GM20431 (cell line): ENCODE results near the gene HMX1.

Source experiments
- in situ Hi-C: fragments of 300-500 bp; cut with MseI, MboI; formaldehyde crosslinking; loops from one replicate; pipeline ENCODE4 v1.15.0; 2020; ENCODE audit warnings: low sequenced_read_pairs; ENCODE audit not compliant: unreplicated experiment

The HMX1 gene

DNA sequence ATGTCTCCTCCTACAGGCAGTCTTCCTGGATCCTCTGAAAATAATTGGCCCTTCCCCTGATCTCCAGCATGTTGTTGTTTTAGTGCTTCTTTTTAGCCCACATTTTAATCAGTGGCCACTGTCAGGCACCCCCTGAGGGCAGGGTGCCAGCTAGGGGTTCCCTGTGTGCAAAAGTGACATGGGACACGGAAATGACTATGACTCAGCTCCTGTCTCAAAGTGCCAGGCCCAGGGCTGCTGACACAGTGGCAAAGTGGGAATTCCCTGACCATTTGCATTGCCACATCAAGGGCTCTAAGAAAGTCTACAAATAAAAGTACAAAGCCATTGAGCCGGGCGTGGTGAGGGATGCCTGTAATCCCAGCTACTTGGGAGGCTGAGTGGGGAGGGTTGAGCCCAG, 24.8 kb downstream of the HMX1 start:
- in situ Hi-C loops, result no loop called here

DNA sequence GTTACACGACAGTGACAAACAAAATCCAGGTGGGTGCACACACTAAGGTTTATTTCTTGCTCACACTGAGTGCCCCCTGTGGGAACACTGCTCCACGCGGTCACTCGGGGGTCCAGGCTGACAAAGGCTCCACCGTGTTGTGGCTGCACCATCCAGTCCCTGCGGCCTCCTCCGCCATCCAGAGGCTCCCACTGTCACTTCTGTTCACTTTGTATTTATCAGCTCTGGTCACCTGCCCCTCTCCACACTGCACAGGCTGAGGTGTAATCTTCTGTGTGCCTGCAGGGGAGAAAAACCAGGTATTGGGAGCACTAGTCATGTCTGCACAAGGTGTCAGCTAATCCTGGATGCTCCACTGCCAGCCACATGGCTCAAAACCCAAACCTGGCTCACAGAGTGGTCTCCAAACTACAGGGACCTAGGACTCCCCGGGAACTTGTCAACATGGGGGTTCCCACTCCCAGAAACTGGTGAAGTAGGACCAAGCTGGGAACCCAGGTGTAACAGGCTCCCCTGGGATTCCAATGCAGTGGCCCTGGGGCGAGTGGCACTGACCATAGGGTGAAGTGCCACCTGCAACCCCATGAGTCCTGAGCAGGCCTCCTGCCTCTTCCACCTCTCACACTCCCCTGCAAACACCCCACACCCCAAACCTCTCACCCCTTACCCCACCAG, 25.5 kb downstream of the HMX1 start:
- in situ Hi-C loops, result no loop called here

DNA sequence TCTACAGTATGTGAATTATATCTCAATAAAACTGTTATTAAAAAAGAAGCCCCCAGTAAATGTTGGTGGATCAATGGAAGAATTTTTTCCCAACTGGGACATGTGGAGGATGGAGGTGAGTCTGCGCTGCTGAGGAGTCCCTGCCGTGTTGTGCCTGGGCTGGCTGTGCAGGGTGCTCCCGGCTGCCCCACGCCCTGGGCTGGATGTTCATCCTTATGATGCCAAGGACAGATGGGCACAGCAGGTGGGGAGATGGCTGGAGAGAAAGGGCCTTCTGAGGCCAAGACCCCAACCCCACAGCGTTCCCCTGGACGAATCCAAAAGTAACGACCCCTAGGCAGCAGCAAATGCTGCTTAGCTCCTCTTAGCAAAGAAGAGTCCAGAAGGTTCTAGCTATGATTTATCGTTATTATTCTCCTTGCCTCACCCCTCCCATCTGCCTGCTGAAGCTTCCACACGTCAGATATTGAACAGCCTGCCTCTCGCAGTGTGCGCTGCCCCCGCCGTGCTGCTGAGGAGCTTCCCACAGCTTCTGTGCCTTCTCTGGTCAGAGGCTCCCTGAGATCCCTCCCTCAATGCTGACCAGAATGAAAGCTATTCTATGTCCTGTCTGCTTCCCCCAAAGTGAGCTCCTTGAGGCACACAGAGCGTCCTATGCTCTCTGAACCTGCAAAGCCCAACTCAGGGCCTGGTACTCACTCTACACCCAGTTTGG, 26.5 kb downstream of the HMX1 start:
- in situ Hi-C loops, result no loop called here

DNA sequence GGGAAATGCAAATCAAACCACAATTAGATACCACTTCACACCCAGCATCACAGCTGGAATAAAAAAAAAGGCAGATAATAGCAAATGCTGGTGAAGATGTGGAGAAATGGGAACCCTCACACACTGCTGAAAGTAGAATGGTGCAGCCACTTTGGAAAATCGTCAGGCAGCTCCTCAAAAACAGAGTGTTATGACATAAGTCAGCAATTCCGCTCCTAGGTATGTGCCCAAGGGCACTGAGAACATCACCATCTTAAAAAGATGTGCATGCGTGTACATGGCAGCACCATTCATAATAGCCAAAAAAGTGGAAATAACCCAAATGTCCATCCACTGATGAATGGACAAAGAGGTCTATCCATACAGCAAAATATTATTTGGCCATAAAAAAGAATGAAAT, 28.0 kb downstream of the HMX1 start:
- in situ Hi-C loops, result no loop called here

DNA sequence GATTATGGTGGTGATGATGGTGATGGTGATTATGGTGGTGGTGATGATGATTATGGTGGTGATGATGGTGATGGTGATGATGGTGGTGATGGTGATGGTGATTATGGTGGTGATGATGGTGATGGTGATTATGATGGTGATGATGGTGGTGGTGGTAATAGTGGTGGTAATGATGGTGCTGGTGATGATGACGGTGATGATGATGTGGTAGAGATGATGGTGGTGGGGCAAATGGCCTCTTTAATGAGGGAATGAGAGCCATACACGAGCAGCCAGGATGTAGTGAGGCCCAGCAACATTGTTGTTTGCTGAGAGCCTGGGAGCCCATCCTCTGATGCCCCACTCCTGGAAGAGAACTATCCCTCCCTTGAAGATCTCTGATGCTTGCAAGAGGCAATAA, 29.0 kb downstream of the HMX1 start:
- in situ Hi-C loops, result no loop called here

DNA sequence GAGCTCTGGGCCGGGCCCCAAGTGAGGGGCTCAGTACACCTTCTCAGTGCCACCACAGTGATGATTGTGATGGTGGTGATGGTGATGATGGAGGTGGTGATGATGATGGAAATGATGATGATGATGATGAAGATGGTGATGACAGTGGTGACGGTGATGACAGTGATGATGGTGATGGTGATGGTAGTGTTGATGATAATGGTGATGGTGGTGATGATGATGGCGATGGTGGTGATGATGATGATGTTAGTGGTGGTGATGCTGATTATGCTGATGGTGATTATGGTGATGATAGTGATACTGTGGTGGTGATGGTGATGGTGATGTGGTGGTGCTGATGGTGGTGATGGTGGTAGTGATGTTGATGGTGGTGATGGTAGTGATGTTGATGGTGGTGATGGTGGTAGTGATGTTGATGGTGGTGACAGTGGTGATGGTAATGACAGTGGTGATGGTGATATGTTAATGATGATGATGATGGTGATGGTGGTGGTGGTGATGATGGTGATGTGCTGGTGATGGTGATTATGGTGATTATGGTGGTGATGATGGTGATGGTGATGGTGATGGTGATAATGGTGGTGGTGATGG, 29.9 kb downstream of the HMX1 start:
- in situ Hi-C loops, result no loop called here

DNA sequence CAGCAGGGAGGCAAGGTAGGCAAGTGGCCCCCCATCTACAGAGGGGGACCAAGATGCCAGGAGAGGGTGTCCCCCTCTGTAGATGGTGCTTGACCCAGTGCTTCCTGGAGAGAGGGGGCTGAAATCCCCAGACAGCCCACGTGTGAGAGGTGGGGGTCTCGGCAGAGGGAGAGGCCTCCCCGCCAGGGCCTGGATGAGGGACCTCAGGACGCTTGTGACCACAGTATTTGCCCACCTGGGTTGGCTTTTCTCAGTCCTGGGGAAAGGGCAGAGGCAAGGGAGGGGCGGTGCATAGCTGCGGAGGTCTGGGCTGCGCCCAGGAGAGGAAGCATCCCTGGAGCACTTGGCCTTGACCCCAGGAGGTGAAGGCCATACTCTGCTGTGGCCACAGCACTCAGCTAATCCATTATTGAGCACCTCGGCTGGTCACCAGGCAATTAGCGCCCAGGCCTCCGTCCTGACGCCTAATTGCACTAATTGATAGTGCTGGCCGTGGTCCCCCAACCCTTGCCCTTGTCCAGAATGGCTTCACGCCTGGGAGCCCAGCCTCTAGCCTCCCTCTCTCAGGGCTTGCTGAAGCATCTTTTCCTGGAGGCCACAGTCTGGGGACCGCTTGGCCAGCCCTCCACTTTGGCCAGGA, 30.7 kb downstream of the HMX1 start:
- in situ Hi-C loops, result no loop called here

DNA sequence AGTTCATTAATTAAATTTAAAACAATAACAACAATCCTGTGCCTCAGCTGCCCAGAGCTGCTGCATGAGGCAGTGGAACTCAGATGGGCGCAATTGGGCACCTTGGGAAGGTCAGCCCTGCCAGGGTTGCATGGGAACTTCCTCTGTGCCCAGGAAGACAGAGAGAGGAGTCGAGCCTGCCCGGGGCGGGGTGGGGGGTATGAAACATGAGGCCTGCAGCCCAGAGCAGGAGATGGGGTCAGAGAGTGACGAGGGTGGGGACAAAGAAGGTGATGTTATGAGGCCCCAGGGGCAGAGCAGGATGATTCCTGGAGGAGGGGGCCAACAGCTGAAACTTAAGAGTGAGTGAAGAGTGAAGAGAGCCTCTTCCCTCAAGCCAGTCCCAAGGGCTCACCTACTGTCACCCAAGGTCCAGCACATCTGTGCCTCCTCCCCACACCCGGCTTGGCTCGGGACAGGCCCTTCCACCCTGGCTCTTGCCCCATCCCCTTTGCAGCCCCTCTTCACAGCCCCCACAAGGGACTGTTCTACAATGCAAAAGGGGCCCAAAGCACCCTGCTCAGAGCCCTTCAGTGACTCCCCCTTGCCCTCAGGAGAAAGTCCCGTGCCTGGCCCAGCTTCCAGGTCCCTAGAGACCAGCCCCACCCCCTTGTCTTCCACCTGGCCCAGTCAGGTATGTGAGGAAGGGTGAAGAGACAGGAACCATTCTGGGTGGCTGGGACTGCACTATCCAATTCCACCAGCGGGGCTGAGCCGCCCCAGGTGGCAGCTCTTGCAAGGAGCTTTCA, 31.4 kb downstream of the HMX1 start:
- in situ Hi-C loops, result no loop called here

DNA sequence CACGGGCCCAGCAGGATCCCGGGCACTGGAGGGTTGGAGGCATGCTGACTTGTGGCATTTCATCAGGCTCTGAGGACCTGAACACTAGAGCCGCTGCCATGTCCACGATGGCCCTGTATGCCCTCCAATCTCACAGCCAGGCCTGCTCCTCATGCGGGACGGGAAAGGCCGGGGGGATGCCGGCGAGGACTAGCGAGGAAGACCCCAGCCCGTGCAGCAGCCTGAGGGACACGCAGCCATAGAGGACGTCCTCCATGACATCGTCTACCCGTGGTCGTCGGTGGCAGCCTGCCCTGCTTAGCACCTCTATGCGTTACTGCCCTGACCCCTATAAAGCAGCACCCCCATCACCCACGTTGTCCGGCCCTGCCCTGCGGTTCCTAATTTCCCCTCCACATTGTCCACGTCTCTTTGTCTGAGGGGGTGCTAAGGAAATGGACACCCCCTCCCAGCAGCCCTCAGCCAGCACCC, 32.6 kb downstream of the HMX1 start:
- in situ Hi-C loops, result no loop called here

DNA sequence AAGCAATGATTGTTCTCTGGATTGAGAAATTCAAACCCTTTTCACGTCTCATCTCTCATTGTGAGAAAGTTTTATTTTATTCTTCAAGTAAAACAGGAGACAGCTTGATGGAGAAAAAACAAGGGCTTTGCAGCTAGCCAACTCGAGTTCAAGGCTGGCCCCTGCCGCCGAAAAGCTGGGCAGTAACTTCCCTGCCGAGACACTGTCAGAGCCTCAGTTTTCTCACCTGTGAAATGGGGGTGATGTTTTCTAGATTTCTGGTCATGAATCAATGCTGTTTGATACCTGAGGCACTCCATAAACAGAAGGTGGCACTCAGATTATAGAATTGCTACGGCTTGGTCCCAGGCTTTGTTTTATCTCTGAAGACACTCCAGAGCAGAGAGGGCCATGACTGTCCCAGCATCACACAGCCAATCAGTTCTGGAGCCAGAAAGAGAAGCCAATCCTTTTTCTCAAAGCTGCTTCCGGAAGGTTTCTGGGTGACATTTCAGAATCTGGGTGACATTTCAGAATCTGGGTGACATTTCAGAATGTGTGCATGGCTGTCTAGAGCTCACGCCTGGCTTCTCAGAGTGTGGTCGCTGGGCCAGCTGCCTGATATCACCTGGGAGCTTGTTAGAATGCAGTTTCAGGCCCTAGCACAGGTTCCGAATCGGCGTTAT, 33.2 kb downstream of the HMX1 start:
- in situ Hi-C loops, result no loop called here

DNA sequence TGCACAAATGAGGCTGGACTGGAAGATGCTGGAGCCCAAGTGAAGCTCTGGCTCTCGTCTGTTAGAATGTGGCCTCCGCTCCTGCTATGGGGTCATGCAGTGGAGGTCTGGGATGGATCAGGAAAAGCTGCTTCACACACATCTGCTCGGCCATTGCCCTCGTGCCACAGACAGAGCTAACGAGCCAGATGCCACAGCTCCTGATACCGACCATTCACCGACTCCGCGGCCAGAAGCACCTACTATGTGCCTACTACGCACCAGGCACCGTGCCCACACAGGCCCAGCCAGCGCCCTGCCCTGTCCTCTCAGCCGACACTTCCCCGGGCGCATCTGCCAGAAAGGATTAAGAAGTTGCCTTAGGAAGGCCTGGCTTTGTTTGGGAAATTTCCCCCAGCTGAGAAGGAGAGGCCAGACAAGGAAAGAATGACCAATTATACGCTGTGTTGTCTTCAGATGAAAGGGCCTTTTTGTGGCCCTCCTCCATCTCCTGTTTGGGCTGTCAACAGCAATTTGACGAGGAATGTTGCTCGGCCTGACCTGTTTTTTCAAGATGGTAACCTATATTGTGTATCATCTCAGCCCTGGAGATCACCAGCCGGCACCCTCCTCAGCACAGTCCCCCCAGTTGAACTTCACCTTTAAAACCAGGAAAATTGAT, 34.3 kb downstream of the HMX1 start:
- in situ Hi-C loops, result no loop called here

DNA sequence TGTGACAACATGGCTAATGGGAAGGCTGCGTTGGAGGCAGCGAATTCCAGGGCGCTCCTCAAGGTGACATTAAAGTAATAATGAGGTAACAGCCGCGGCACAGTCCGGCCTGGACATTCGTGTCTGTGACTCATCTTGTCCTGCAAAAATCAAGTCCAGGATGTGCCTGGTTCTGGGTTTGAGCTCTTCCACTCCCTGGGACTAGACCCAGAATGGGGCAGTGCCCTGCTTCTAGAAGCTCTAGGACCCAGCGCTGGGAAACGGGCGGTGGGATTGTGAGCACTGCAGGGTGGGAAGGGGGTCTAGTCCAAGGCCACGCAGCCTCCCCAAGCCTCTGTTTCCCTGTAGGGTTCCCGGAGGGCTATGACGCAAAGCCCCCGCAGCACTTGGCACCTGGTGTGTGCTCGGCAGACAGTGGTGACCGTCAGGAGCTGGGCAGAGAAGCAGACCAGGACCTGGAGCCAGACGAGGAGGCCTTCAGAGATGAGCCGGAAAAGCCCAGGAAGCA, 34.9 kb downstream of the HMX1 start:
- in situ Hi-C loops, result no loop called here

DNA sequence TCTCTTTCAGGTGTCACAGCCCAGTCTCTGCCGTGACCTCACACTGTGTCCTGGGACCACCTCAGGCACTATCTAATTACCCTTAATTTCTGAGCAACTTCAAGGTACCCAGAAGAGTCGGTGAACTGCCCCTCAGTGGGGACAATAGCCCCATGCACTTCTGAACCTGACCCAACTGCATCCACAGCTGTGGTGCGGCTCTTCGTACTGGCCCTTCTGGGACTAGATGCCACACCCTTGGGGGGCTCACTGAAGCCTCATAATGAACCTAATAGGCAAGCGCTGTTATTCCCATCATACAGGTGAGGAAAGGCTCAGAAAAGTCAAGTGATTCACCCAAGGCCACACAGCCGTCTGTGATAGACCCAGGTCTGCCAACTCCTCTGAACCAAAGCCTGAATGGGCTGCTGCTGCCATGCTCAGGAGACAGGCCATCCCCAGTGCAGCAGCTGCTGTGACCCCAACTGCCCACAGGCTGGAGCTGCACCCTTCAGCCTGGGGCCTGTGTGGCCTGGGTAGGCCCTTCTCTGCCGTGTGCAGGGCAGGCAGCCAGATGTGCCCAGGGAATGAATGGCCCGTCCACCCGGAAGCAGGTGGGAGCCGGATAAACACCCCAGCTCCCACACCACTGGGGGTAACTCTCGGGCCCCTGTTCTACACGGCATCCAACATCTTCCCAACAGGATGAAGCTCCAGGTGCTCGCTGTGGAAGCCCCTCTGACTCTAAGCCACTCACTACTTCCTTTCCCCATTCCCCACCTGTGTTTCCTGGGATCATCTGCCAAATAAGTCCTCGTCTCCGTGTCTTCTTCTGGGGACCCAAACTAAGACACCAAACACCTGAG, 35.9 kb downstream of the HMX1 start:
- in situ Hi-C loops, result no loop called here

DNA sequence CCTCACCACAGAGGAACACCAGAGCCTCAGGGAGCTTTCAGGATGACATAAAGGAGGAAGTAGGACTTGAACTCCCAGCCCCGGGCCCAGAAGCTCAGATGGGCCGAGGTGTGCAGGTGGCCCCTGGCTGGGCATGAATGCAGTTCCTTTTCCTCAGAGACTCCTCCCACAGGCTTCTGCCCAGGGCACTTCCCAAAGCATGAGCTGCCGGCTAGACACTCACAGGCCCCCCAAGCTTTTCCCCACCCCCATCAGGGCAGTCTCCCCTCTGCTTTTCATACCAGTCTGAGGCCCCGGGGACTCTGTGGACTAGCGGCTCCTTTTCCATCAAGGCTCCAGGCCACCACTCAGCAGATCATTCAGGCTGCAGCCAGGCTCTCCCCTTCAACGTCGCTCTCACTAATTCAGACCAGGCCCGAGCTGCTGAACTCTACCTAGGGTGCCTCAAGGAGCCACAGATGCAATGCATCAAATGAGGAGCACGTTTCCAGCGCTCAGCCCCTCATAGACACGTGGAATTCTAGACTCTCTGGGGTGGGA, 36.9 kb downstream of the HMX1 start:
- in situ Hi-C loops, result no loop called here

DNA sequence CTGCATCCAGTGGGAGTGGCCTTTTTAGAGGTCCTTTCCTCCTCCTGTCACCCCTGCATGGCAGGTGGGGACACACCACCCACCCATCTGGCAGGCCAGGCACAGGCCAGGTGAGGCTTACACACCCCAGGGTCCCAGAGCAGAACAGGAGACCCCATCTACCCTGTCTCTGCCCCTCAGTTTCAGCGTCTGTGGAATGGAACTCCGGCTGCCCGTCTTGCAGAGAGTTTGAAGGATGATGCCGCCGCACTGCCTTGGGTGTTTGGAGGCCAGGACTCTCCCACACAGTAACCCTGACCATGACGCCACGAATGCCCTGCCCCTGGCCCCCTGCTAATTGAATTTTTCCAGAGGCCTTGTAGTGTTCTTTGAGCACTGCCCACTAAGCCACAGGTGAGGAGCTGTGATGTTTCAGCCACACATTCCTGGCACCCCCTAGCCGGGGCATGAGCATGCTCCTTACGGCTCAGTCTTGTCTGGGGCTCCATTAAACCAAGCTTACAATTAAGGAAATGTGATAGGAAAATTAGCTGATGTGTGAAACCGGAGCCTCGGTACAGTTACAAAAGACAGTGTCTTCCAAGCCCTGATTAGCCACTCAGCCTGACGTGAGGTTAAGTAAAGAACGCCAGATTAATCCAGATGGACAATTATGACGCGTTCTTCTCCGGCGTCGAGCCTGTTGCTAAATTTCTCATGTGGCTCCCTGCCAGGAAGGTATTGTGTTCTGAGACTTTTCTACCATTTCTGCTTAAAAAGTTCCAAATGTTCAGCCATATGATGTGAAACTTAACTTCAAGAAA, 39.3 kb downstream of the HMX1 start:
- in situ Hi-C loops, result no loop called here

DNA sequence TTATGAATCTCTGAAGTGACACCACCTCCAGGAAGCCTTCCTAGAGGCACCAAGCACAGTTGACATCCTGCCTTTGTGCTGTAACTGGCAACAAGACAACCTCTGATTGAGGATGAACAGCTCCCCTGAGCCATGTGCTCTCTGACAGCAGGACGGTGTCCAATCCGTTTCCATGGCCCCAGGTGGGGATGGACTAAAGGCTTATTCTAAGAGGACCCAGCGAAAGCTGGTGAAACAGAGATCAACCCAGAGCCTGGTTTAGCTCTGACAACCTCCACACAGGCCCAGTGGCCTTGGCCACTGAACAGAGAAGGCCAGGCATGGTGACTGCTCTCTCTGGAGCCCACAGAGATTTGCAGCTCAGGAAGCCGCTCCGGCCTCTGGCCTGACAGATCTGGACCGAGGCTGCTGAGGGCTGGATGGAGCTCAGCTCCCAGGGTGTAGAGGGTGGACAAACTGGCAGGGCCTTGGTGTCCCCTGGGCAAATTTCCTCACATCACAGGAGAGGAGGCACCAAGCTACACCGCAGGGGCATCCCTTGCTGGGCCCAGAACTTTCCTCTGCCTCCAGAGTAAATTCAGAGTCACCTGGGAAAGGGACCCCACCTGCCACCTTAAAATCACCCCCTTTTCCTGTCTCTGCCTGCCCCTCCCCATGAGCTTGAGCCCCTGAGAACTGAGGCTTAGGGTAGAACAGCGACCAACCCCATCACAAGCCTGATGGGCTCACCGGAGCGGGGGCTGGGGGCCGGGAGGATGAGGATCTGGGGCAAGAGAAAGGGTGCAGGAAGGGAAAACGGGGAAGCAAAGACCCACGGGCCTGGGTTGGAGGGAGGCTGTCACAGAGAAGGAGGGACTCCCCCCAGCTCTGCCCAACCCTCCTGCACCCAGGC, 40.2 kb downstream of the HMX1 start:
- in situ Hi-C loops, result no loop called here
